ENCODE data around the gene MYRIP.
"Not testable (repeated sequence)": the region's sequence is repeated elsewhere in the genome, so short reads cannot be mapped to it uniquely, and the experiment has no call there.

Gene MYRIP

DNA sequence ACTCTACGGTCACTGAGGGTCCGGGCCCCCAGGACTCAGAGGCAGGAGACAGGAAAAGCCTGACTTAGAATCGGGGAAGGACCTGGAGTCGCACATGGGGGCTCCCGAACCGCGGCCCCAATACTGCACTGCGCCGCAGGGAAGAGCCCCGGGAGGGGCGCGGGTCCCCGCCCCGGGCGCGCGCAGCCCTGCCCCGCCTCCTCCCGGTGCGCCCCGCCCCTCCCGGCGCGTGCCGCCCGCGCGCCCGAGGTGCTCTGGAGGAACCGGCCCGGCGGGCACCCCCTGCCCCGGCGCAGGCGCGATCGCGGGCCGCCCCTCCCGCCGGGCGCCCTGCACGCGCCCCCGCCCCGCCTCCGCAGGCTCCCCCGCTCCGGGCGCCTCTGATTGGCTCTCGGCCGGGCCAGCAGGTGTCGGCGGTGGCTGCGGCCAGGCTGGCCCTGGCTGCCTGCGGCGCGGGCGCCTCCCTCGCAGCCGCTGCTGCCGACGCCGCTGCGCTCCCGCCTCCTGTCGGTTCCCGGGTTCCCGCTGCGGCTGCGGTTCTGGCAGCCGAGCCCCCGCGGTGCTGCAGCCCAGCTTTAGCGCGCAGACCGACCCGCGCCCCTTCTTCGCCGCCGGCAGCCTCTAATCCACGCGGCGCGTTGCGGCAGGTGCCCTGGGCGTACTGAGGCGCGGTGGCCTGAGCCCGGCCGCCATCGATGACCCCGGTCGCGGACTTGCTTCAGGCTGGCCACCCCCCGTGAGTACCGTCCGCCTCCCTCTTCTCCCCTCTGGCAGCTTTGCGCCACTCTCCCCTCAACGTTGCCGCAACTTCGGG lies at the start of gene MYRIP:
MYRIP (plus strand) TSS at position 429 of the 814 bp plus-strand sequence. CDS start 91,208 bp downstream, outside the sequence.
- peak; percentile 65 for DNase-seq

DNA sequence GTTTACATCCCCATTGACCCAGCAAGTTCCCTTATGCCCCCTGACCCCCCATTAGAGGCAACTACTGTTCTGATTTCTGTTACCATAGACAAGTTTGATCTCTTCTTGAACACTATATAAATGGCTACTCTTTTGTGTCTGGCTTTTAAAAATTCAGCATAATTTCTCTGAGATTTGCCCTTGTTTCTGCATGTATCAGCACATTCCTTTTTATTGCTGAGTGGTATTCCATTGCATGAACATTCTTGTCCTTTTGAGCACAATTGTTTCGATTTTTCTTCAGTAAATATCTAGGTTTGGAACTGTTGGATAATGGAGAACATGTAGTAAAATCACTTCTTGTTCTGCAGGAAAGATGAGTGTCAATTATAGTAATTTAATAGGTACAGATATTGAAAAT lies 49.1 kb upstream of the MYRIP start:
- DNase-seq, result no peak

DNA sequence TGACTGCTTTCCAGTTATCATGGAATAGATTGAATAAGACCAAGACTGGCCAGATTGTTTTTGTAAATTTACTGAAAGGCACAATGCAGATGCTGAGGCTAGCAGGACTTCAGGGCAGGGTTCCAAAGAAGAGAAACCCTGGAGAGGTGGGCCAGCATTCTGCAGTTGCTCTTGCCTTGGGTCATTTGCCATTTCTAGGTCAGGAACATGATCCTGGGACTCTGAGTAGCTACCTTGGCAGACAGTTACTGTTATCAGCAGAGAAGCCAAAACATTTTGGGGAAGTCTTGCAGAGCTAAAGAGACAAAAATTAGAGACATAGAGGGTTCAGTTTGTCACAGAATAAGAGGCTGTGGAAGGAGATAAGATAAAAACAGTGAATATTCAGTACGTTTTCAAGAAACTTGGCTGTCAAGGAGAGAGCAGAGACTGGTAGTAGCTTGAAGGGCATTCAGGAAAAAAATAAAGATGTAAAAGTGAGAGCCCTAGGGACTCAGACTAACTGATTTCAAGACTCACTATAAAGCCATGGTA lies 46.8 kb upstream of the MYRIP start:
- DNase-seq, result peak; percentile 63

DNA sequence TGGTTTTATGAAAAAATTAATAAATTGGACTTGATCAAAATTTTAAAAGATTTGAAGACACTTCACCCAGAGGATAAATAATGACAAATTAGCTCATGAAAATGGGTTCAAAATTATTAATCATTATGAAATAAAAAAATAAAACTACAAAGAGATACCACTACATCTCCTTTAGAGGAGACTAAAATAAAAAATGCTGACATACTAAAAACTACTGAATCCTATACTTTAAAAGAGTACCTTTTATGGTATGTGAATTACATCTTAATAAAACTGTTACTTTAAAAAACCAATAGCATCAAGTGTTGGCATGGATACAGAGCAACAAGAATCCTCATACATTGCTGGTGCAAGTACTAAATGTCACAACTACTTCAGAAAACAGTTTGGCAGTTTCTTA lies 46.0 kb upstream of the MYRIP start:
- DNase-seq, result no peak

DNA sequence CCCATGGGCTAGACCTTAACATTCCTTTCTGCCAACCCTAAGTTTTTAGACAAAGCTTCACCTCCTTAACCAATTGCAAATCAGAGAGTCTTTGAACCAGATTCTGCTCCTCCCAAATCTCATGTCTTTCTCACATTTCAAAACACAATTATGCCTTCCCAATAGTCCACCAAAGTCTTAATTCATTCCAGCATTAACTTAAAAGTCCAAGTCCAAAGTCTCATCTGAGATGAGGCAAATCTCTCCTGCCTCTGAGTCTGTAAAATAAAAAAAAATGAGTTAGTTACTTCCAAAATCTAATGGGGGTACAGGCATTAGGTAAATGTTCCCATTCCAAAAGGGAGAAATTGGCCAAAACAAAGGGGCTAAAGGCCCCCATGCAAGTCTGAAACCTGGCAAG lies 43.8 kb upstream of the MYRIP start:
- DNase-seq, result no peak

DNA sequence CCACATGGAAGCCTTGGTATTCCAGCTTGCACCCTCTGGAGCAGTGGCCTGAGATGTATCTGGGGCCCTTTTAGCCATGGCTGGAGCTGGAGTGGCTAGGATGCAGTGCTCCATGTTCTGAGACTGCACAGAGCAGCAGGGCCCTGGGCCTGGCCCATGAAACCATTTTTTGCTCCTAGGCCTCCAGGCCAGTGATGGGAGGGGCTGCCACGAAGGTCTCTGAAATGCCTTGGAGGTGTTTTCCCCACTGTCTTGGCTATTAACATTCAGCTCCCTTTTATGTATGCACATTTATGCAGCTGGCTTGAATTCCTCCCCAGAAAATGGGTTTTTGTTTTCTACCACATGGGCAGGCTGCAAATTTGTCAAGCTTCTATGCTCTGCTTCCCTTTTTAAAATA lies 43.0 kb upstream of the MYRIP start:
- no peak for DNase-seq

DNA sequence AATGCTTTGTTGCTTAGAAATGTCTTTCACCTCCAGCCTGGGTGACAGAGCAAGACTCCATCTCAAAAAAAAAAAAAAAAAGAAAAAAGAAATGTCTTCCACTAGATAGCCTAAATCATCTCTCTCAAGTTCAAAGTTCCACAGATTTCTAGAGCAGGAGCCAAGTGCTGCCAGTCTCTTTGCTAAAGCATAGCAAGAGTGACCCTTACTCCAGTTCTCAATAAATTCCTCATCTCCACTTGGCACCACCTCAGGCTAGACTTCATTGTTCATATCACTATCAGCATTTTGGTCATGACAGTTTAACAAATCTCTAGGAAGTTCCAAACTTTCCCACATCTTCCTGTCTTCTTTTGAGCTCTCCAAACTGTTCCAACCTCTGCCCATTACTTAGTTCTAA lies 42.5 kb upstream of the MYRIP start:
- not testable (repeated sequence) for DNase-seq

DNA sequence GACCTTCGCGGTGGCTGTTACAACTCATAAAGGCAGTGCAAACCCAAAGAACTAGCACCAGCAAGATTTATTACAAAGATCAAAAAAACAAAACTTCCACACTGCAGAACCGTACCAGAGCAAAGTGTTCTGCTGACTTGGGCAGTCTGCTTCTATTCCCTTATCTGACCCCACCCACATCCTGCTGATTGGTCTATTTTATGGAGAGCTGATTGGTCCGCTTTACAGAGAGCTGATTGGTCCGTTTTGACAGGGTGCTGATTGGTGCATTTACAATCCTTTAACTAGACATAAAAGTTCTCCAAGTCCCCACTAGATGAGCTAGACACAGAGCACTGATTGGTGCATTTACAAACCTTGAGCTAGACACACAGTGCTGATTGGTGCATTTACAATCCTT lies 31.2 kb upstream of the MYRIP start:
- DNase-seq, result not testable (repeated sequence)

DNA sequence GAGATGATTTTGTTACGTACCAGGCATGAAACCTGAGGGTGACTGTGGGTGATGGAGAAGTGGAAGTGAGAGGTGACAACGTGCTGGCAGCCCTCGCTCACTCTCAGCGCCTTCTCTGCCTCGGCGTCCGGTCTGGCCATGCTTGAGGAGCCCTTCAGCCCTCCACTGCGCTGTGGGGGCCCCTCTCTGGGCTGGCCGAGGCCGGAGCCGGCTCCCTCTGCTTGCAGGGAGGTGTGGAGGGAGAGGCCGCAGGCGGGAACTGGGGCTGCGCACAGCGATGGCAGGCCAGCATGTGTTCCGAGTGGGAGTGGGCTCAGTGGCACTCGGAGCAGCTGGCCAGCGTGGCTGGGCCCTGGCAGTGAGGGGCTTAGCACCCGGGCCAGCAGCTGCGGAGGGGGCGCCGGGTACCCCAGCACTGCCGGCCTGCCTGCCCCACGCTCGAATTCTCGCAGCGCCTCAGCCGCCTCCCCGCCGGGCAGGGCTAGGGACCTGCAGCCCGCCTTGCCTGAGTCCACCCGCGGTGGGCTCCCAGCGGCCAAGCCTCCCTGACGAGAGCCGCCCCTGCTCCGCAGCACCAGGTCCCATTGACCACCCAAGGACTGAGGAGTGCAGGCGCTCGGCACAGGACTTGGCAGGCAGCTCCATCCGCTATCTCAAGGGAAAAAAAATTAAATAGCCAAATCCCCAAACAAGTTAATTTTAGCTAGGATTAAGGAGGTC lies 29.7 kb upstream of the MYRIP start:
- DNase-seq, result no peak

DNA sequence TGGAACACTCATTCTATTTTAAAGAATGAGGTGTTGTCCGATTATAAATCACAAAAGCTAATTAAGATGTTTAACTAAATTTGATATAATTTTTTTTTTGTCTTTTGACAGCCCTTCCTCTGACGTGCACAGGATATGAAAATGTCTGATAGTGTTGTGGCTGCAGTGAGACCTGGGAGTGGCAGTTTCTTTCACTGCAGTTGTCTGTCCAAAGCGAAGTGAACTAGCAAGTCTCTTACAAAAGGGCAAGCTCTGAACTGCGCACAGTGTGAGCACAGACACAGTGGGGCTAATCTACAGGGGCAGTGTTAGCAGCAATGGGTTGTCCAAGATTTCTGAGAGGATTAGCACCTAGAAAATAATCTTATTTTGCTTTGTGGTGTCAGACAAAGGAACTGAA lies 29.1 kb upstream of the MYRIP start:
- DNase-seq, result peak; percentile 11

DNA sequence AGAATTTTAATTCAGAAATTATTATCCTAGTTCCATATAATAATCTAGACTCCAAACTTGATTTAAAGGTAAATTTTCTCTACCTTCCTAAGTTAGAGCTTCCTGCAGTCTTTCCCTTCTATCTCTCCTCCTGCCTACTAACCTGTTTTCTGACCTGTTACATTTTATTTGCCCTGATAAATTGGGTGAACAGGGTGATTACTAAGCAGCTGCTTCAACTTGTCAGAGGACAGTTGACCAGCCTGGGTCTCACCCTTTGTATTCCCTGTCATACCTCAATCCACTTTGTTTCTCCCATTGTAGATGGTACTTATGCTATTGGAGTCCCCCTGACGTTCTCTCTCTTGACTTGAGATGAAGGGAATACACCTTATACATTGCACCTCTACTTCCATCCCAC lies 28.4 kb upstream of the MYRIP start:
- no peak for DNase-seq

DNA sequence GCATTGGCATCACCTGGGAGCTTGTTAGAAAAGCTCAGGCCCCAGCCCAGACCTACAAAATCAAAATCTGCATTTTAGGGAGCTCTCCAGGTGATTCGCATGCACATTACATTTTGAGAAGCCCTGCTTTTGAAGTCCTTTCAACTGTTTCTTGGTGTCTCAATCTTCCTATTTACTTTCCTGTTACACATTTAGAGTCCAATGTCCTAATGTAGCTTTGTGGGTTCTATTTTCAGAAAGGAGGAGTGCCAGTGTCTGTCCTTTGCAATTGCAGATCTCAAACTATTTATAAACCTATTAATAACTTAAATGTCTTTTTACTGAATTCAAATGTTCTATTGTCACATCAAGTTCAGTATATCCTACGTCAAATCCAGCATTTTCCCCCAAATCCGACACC lies 27.8 kb upstream of the MYRIP start:
- DNase-seq, result no peak

DNA sequence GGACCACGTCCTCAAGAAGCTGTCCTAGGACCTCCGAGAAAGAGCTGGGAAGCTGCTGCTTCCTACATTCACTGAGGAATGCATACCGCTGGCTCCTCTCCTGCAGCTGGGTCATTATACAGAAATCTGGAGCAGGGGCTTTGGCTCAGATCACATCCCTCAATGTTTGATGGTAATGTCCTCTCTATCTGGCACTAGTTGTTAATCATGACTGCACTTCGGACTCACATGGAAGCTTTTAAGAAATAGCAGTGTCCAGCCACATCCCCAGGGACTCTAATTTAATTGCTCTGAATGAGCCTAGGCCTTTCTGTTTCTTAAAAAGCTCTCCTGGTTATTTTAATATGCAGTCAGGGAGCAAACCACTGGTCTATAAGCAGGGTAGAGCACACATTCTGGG lies 25.7 kb upstream of the MYRIP start:
- DNase-seq, result no peak

DNA sequence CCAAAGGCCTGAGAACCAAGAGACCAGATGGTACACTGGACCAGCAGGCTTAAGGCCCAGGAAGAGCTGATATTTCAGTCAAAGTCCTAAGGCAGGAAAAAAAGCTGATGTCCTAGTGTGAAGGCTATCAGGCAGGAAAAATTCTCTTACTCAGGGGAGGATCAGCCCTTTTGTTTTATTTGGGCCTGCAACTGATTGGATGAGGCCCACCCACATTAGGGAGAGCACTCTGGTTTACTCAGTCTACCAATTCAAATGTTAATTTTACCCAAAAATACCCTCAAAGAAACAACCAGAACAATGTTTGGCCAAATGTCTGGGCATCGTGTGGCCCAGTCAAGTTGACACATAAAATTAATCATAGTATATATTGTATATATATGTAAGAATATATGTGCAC lies 24.5 kb upstream of the MYRIP start:
- DNase-seq, result no peak

DNA sequence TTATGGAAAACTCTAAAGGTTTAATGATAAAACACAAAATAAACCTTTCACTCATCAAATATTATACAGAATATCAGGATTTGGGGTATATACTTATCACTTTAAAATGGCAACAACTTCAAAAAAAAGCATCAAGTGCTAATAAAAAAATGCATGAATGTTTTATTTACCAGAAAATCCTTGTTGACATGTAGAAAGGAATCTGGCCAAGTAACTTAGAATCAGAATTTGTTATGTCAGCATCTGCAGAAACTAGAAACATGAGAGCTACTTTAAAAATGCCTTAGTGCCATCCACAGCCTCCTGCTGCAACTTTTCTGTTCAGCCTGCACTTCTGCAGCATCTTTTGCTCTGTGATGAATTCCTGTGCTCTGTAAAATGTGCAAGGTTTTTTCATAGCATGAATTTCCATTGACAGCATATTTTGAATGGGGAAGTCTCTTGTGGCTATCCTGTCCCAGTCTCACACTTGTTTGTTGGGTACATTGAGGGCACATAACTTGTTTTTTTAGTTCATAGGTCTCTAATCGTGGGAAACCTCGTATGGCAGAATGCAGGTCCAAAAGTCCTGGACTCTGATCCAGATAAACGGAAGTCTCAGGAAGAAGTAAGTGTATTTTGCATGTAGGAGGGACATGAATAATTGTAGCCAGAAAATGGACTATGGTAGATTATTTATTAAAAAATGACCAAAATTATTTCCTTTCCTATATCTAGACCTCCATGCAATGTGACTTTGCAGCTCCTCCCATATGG lies 21.1 kb upstream of the MYRIP start:
- DNase-seq, result no peak

DNA sequence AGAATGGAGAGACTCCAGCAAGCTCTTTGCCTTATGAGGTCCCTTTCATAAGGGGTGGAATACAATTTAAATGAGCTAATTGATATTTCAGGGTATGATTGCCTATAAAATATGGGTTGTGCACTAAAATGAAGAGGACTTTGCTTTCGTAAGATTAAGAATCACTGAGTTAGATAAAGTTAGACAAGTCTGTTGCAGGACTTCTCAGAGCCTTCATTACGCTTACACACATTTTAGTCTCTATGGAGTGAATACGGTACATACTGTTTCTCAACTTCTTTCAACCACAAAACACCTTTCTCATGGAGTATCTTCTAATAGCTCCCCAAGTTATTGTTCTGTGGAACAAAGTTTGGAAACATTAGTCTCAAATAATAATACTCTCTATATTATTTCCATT lies 17.8 kb upstream of the MYRIP start:
- no peak for DNase-seq

DNA sequence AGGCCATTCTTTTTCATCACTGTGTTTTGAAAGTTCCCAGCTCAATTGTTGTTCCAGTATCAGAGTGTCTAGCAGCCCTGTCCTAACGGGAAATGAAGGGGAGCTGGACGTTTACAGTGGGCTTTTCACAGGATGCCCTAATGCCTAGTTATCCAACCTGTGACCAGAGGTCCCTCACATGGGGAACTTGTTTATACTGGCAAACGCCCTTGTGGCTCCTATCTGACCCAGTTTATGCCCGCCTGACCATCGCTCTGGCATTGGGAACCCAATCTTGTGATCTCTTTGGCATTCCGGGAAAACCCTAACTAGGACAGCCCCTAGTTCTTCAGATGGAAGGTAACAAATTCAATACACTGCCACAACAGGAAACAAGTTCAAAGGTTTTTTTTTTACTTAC lies 14.5 kb upstream of the MYRIP start:
- no peak for DNase-seq

DNA sequence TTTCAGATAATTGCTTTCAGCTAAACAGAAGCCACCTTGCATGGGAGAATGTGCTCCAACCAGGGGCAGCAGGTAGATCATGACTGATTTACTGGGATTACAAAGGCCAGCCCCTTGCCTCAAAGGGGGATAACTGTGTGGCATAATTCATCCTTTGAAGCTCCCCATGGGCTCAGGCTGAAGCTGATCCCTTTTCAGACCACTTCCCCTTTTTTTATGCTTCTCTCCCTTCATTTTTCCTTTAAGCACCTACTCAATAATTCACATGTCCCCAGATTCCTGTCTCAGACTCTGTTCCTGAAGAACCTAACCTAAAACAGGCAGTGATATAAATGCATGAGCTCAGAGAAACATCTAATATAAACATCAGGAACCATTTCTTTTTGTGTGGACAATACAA lies 8.2 kb upstream of the MYRIP start:
- no peak for DNase-seq

DNA sequence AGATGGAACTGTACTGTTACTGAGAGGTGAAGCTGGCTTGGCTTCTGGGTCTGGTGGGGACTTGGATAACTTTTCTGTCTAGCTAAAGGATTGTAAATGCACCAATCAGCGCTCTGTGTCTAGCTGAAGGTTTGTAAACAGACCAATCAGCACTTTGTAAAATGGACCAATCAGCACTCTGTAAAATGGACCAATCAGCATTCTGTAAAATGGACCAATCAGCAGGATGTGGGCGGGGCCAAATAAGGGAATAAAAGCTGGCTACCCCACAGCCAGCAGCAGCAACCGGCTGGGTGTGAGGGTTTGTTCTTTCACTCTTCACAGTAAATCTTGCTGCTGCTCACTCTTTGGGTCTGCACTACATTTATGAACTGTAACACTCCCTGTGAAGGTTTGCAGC lies 6.9 kb upstream of the MYRIP start:
- DNase-seq, result not testable (repeated sequence)

DNA sequence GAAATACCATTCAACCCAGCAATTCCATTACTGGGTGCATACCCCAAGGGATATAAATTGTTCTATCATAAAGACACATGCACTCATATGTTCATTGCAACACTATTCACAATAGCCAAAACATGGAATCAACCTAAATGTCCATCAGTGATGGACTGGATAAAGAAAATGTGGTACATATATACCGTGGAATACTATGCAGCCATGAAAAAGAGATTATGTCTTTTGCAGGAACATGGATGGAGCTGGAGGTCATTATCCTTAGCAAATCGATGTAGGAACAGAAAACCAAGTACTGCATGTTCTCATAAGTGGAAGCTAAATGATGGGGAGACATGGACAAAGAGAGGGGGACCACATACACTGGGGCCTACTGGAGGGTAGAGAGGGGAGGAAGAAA lies 5.5 kb upstream of the MYRIP start:
- DNase-seq, result no peak

DNA sequence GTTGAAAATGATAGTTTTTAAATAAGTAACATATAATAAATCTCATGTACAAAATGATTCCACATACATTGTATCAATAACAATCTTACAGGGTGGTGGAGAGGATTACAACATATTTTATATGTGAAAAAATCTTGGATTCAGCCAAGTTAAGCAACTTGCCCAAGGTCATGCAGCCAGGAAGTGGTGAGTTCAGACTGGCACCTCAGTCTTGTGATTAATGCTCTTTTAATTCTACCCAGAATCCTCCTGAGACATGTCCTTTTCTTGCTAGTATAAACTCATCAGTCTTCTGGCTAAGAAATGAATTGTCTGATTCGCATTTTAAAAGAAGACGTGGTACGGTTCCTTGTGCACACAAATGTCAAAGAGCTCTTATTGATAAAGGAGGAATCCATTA lies 4.5 kb upstream of the MYRIP start:
- no peak for DNase-seq

DNA sequence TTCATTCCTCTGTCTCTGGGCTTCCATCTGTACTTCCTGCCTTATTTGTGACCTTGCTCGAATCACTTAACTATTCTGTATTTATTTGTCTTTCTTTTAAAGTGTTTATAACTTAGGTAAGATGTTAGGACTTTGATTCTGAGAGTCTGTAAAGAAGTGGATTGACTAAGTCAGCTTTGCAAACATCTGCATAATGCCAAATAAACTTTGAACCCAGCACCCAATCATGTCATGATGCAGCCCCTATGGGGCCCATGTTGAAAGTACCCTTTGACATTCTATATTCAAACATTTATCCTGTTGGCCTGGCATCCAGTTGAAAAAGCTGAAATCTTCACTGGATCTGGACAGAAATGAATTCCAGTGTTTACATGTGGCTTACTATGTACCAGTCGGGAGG lies 3.8 kb upstream of the MYRIP start:
- DNase-seq, result no peak

DNA sequence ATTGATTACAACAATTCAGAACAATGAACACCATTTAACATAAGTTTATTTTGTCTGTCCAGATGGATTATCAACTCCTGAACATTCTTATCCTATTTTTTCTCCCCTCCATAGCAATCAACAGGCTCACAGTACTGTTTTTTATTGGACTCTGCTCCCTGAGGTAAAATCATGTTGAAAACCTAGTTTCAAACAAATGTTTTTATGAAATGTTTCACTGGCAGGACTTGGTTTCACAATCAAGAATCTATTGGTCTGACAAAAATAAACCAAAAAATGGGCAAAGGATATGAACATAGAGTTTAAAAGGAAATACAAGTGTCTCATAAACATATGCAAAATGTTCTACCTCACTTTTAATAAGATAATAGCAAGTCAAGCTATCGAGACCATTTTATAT lies 2.6 kb upstream of the MYRIP start:
- no peak for DNase-seq

All from hematopoietic multipotent progenitor cell treated with erythropoietin and hydrocortisone succinate and interleukin-3 and kit ligand, for 8 days (in vitro differentiated cells).